Naive thymus-derived CD8-positive, alpha-beta T cell (primary cell): ENCODE results near the gene TP53TG3. TPM values are rescaled to one million over a fixed set of nuclear protein-coding genes. Genes with fewer than 3 reads are reported as not detected.
"Not testable (repeated sequence)": the region's sequence is repeated elsewhere in the genome, so short reads cannot be mapped to it uniquely, and the experiment has no call there.

Experiments
- ATAC-seq, 2 donors: fragments of 150-1000 bp; cut with Tn5 transposase in 1 of 2; sonication (Bioruptor Pico), chemical (Tn5 transposase) in 1 of 2; 1 replicate in 1 of 2; 2 replicates in 1 of 2; pipeline ENCODE4 v1.10.0; 2021; ENCODE audit warnings: mild to moderate bottlenecking in 2 of 2, moderate library complexity in 2 of 2
- POLR2A ChIA-PET: fragments of 350-600 bp; sonication (Branson Sonifier 250); formaldehyde crosslinking; loops from one replicate; lab custom pipeline; 2021; ENCODE audit warnings: antibody characterized with exemption; lab: Charles Lee
- DNase-seq, 10 donors: peaks; one replicate each; pipeline versions ENCODE4 v3.0.0 to v3.0.0-alpha.2; 2020 to 2022
- H3K27ac Mint-ChIP-seq, 10 donors: one replicate each; pipeline ENCODE4 v1.8.0; 2020 to 2022; ENCODE audit warnings: mild to moderate bottlenecking in 10 of 10, mixed read lengths in 10 of 10, moderate library complexity in 4 of 10, inconsistent platforms in 1 of 10
- H3K27me3 Mint-ChIP-seq, 5 donors: one replicate each; pipeline ENCODE4 v1.8.0; 2021 to 2022; ENCODE audit warnings: mixed read lengths in 5 of 5
- H3K36me3 Mint-ChIP-seq, 3 donors: one replicate each; pipeline ENCODE4 v1.8.0; 2020 to 2022; ENCODE audit warnings: mixed read lengths in 3 of 3, mild to moderate bottlenecking in 2 of 3, inconsistent platforms in 1 of 3
- H3K4me1 Mint-ChIP-seq, 4 donors: one replicate each; pipeline ENCODE4 v1.8.0; 2021 to 2022; ENCODE audit warnings: mixed read lengths in 4 of 4
- H3K4me3 Mint-ChIP-seq, 10 donors: one replicate each; pipeline ENCODE4 v1.8.0; 2020 to 2022; ENCODE audit warnings: mild to moderate bottlenecking in 10 of 10, mixed read lengths in 10 of 10, moderate library complexity in 6 of 10, inconsistent platforms in 1 of 10
- H3K9me3 Mint-ChIP-seq, 9 donors: one replicate each; pipeline ENCODE4 v1.8.0; 2020 to 2022; ENCODE audit warnings: mixed read lengths in 9 of 9, mild to moderate bottlenecking in 3 of 9, inconsistent platforms in 1 of 9, moderate library complexity in 1 of 9
- polyA plus RNA-seq, 3 donors: library from polyadenylated mRNA; unstranded; fragments of 300-500 nt; fragmentation: Illumina TruSeq; gene quantifications; one replicate each; pipeline ENCODE4 v1.2.3, GENCODE V29; 2021
- total RNA-seq, 8 experiments: library from RNA in 2 of 8; stranded (reverse) in 2 of 8; gene quantifications; one replicate each; pipeline ENCODE4 v1.2.3 and lab custom pipeline; 2021 to 2026

TP53TG3 gene
- total RNA-seq (not detected), polyA plus RNA-seq (not detected), total RNA-seq (lab: John Stamatoyannopoulos, UW) (0 reads per million in 6 experiments)

DNA sequence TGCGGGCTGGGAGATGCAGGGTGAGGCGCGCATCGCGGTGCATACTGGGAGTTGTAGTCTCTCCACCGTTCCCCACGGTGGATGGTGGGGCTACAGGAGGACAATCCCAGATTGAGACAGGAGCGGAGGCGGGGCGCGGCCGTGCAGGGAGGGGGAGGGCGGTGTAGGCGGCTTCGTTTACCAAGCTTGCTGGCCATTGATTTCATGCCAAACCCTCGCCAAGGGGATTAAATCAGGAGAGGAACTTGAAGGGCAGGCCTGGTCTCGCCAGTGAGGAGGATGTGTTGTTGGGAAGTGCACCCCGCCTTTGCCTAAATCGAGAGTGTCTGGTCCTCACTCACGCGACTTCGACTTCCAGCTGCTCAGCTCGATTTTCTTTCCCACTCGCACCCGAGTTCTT, at the start of gene TP53TG3:
TSS of gene TP53TG3 (minus strand) at position 101 of the 400 bp plus-strand sequence. CDS start at position 33, 68 bp downstream.
- H3K27me3 Mint-ChIP-seq, H3K4me3 Mint-ChIP-seq, DNase-seq, H3K9me3 Mint-ChIP-seq, POLR2A ChIA-PET, H3K4me1 Mint-ChIP-seq, ATAC-seq, H3K36me3 Mint-ChIP-seq, H3K27ac Mint-ChIP-seq: not testable (repeated sequence)

- H3K27me3 Mint-ChIP-seq, DNase-seq, H3K36me3 Mint-ChIP-seq, H3K9me3 Mint-ChIP-seq, ATAC-seq, H3K4me1 Mint-ChIP-seq, POLR2A ChIA-PET, H3K4me3 Mint-ChIP-seq, H3K27ac Mint-ChIP-seq: not testable (repeated sequence)
These were observed 25.1 kb downstream of the TP53TG3 start for GRCh38 chr16:32650876-32651275.

DNA sequence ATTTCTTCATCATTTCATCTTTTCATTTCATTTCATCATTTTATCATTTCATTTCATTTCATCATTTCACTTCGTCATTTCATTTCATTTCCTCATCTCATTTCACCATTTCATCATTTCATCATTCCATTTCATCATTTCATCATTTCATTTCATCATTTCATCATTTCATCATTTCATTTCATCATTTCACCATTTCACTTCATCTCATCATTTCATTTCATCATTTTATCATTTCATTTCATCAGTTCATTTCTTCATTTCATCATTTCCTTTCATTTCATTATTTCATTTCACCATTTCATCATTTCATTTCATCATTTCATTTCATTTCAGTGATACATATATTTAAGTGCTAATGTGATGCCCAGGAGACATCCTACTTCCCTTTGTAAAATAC, 28.4 kb downstream of the TP53TG3 start:
- H3K27me3 Mint-ChIP-seq, H3K4me1 Mint-ChIP-seq, DNase-seq, ATAC-seq, H3K27ac Mint-ChIP-seq, H3K4me3 Mint-ChIP-seq, POLR2A ChIA-PET: not testable (repeated sequence)
- H3K36me3 Mint-ChIP-seq = peaks cover 0 to 11% (median 0%) of the 10 kb centered on the region in 3 donors
- peaks cover 7 to 25% (median 12%) of the 10 kb centered on the region in 9 donors for H3K9me3 Mint-ChIP-seq

GRCh38 chr16:32646780-32647179, 29.2 kb downstream of the TP53TG3 start:
- Mint-ChIP-seq H3K9me3 (peaks cover 7 to 25% (median 12%) of the 10 kb centered on the region in 9 donors), H3K36me3 (peaks cover 0 to 11% (median 0%) of the 10 kb centered on the region in 3 donors)
- POLR2A ChIA-PET, H3K27me3 Mint-ChIP-seq, DNase-seq, H3K4me3 Mint-ChIP-seq, ATAC-seq, H3K4me1 Mint-ChIP-seq, H3K27ac Mint-ChIP-seq: not testable (repeated sequence)

DNA sequence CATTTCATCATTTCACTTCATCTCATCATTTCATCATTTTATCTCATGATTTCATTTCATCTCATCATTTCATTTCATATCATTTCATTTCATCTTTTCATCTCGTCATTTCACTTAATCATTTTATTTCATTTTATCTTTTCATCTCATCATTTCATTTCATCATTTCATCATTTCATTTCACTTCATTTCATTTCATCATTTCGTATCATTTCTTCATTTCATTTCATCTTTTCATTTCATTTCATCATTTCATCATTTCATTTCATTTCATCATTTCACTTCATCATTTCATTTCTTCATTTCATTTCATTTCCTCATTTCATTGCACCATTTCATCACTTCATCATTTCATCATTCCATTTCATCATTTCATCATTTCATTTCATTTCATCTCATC, 29.8 kb downstream of the TP53TG3 start:
- peaks cover 0 to 11% (median 0%) of the 10 kb centered on the region in 3 donors for H3K36me3 Mint-ChIP-seq
- H3K4me1 Mint-ChIP-seq, DNase-seq, H3K27ac Mint-ChIP-seq, H3K4me3 Mint-ChIP-seq, POLR2A ChIA-PET, ATAC-seq, H3K27me3 Mint-ChIP-seq: not testable (repeated sequence)
- peaks cover 7 to 25% (median 12%) of the 10 kb centered on the region in 9 donors for H3K9me3 Mint-ChIP-seq

GRCh38 chr16:32645278-32645908, 30.6 kb downstream of the TP53TG3 start:
- H3K4me1 Mint-ChIP-seq, DNase-seq, H3K27ac Mint-ChIP-seq, H3K4me3 Mint-ChIP-seq, POLR2A ChIA-PET, H3K27me3 Mint-ChIP-seq, ATAC-seq: not testable (repeated sequence)
- Mint-ChIP-seq H3K9me3 (peaks cover 7 to 25% (median 12%) of the 10 kb centered on the region in 9 donors), H3K36me3 (peaks cover 0 to 11% (median 0%) of the 10 kb centered on the region in 3 donors)

DNA sequence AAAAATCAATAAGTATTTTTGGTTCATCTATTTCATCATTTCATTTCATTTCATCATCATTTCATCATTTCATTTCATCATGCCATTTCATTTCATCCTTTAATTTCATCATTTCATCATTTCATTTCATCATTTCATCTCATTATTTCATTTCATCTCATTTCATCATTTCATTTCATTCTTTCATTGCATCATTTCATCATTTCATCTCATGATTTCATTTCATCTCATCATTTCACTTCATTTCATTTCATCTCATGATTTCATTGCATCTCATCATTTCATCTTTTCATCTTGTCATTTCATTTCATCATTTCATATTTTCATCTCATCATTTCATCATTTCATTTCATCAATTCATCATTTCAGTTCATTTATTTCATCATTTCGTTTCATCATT, 31.2 kb downstream of the TP53TG3 start:
- DNase-seq, H3K27ac Mint-ChIP-seq, ATAC-seq, H3K27me3 Mint-ChIP-seq, H3K4me3 Mint-ChIP-seq, POLR2A ChIA-PET, H3K4me1 Mint-ChIP-seq: not testable (repeated sequence)
- Mint-ChIP-seq H3K9me3 (peaks cover 7 to 25% (median 12%) of the 10 kb centered on the region in 9 donors), H3K36me3 (peaks cover 0 to 11% (median 0%) of the 10 kb centered on the region in 3 donors)

DNA sequence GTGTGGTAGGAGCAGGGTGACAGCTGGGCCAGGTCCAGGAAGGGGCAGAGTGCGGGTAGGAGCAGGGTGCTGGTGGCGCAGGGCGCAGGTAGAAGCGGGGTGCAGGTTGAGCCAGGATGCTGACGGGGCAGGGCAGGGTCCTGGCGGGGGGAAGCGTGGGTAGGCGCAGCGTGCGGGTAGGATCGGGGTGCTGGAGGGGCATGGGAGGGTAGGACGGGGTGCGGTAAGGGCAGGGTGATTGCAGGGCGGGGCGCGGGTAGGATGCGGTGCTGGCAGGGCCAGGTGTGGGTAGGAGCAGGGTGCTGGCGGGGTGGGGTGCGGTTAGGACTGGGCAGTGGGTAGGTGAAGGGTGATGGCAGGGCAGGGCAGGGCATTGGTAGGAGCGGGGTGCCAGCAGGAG, 38.4 kb downstream of the TP53TG3 start:
- DNase-seq, H3K4me3 Mint-ChIP-seq, H3K4me1 Mint-ChIP-seq, H3K27me3 Mint-ChIP-seq, ATAC-seq, H3K9me3 Mint-ChIP-seq, H3K27ac Mint-ChIP-seq, H3K36me3 Mint-ChIP-seq, POLR2A ChIA-PET: not testable (repeated sequence)

DNA sequence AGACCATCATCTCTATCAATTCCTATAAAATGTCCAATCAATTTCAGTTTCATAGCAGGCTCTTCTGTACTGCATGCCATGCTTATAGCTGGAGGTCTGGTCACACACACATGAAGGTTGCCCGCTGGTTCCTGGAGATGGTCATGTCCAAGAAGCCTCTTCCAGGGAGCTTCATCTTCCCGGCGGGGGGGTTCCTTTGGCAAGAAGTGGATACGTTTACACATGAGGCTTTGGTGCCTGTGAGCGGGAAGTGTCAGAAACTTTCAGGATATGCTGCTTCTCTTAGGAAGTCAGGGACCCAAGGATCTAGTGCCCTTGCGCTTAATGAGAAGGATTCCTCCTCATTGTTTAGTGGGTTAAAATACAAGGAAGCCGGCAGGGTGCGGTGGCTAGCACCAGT, 43.9 kb downstream of the TP53TG3 start:
- H3K27ac Mint-ChIP-seq, H3K4me1 Mint-ChIP-seq, ATAC-seq, H3K27me3 Mint-ChIP-seq, H3K9me3 Mint-ChIP-seq, H3K36me3 Mint-ChIP-seq, POLR2A ChIA-PET, H3K4me3 Mint-ChIP-seq: not testable (repeated sequence)
- DNase-seq = peak in 1 of 10 donors; percentile 8
